ENCODE data around the gene PAF1. TPM values are rescaled to one million over a fixed set of nuclear protein-coding genes. Genes with fewer than 3 reads are reported as not detected.

The PAF1 gene
- total and polyA plus RNA-seq, 2 of the 13 experiments (the other 11 are each of a cell fraction or from before 2014, with no cell fraction given), result 30.2 to 31.1 TPM

DNA sequence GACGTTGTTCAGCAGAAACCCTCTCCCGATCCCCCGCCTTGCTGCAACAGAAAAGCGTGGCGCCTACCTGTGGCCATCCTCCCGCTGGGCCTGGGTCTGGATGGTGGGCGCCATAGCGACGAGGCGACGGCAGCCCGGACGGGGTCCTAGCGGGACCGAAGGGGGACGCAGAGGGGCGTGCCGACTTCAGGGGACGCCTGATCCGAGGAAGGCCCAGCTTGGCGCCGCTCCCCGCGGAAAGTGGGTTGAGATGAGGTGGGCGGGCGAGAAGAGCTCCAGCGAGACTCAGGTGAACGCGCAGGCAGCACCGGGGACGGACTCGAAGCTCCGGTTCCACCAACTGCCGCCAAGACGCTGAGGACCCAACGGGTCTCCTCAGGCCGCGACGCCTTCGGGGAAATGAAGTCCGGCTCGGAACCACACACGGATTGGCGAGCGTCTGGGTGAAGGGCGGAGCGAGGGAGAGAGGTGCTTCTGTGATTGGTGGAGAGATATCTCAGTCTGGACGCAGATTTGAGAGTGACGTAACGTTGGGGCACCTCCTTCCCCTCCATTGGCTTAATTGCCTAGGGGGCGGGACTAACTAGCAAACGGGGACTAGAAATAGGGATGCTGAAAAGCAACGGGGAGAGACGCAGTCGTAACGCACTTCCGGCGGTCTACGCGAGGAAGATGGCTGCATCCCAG lies at the start of gene PAF1, which contains the start of gene MED29 (continued):
- TF ChIP-seq ZNF274 (CRISPR knock-in tag; IDR thresholded peaks at IDR 0.05), result peak; percentile 78
- TF ChIP-seq RAD21 (CRISPR knock-in tag; IDR thresholded peaks at IDR 0.05), result 0 out of 2 replicates have a peak, but pooled peaks have one; percentile 16
- TF ChIP-seq ZNF558 (CRISPR knock-in tag; IDR thresholded peaks at IDR 0.05; ENCODE audit: borderline replicate concordance), result no peak
- TF ChIP-seq, protein P1, sequence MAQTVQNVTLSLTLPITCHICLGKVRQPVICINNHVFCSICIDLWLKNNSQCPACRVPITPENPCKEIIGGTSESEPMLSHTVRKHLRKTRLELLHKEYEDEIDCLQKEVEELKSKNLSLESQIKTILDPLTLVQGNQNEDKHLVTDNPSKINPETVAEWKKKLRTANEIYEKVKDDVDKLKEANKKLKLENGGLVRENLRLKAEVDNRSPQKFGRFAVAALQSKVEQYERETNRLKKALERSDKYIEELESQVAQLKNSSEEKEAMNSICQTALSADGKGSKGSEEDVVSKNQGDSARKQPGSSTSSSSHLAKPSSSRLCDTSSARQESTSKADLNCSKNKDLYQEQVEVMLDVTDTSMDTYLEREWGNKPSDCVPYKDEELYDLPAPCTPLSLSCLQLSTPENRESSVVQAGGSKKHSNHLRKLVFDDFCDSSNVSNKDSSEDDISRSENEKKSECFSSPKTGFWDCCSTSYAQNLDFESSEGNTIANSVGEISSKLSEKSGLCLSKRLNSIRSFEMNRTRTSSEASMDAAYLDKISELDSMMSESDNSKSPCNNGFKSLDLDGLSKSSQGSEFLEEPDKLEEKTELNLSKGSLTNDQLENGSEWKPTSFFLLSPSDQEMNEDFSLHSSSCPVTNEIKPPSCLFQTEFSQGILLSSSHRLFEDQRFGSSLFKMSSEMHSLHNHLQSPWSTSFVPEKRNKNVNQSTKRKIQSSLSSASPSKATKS (CRISPR knock-in tag; IDR thresholded peaks at IDR 0.05), result no peak
- TF ChIP-seq, protein P2, sequence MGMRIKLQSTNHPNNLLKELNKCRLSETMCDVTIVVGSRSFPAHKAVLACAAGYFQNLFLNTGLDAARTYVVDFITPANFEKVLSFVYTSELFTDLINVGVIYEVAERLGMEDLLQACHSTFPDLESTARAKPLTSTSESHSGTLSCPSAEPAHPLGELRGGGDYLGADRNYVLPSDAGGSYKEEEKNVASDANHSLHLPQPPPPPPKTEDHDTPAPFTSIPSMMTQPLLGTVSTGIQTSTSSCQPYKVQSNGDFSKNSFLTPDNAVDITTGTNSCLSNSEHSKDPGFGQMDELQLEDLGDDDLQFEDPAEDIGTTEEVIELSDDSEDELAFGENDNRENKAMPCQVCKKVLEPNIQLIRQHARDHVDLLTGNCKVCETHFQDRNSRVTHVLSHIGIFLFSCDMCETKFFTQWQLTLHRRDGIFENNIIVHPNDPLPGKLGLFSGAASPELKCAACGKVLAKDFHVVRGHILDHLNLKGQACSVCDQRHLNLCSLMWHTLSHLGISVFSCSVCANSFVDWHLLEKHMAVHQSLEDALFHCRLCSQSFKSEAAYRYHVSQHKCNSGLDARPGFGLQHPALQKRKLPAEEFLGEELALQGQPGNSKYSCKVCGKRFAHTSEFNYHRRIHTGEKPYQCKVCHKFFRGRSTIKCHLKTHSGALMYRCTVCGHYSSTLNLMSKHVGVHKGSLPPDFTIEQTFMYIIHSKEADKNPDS (CRISPR knock-in tag; IDR thresholded peaks at IDR 0.05), result no peak
- TF ChIP-seq RARG (CRISPR knock-in tag; IDR thresholded peaks at IDR 0.05; ENCODE audit: low read depth), result 0 out of 2 replicates have a peak, but pooled peaks have one; percentile 74
- no peak; the same call in 1 of the 2 replicates for TF ChIP-seq ZNF367 (CRISPR knock-in tag; IDR thresholded peaks at IDR 0.05; ENCODE audit: borderline replicate concordance)
- no peak for TF ChIP-seq ZNF563 (CRISPR knock-in tag; IDR thresholded peaks at IDR 0.05)
- no peak for TF ChIP-seq HMG20A (CRISPR knock-in tag; IDR thresholded peaks at IDR 0.05; ENCODE audit: borderline replicate concordance)
- TF ChIP-seq ZNF747 (CRISPR knock-in tag; IDR thresholded peaks at IDR 0.05; ENCODE audit: borderline replicate concordance), result peak; percentile 61; the same call in 1 of the 2 replicates
- no peak for TF ChIP-seq MAFF (IDR thresholded peaks at IDR 0.05; ENCODE audit: low read depth, low read length)
- TF ChIP-seq, protein P3, sequence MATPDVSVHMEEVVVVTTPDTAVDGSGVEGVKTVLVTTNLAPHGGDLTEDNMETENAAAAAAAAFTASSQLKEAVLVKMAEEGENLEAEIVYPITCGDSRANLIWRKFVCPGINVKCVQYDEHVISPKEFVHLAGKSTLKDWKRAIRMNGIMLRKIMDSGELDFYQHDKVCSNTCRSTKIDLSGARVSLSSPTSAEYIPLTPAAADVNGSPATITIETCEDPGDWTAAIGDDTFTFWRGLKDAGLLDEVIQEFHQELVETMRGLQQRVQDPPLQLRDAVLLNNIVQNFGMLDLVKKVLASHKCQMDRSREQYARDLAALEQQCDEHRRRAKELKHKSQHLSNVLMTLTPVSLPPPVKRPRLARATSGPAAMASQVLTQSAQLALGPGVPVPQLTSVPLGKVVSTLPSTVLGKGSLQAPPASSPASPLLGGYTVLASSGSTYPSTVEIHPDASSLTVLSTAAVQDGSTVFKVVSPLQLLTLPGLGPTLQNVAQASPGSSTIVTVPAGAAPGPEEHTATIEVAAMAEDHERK (CRISPR knock-in tag; IDR thresholded peaks at IDR 0.05; ENCODE audit: low read depth), result no peak
- no peak for TF ChIP-seq ZNF33A (CRISPR knock-in tag; IDR thresholded peaks at IDR 0.05; ENCODE audit: borderline replicate concordance)
- TF ChIP-seq, protein P4, sequence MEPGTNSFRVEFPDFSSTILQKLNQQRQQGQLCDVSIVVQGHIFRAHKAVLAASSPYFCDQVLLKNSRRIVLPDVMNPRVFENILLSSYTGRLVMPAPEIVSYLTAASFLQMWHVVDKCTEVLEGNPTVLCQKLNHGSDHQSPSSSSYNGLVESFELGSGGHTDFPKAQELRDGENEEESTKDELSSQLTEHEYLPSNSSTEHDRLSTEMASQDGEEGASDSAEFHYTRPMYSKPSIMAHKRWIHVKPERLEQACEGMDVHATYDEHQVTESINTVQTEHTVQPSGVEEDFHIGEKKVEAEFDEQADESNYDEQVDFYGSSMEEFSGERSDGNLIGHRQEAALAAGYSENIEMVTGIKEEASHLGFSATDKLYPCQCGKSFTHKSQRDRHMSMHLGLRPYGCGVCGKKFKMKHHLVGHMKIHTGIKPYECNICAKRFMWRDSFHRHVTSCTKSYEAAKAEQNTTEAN (CRISPR knock-in tag; conservative IDR thresholded peaks at IDR 0.05), result peak; percentile 78; the same call in 1 of the 2 replicates
- TF ChIP-seq PITX1 (CRISPR knock-in tag; IDR thresholded peaks at IDR 0.05), result no peak; the same call in none of the 2 replicates
- TF ChIP-seq, protein P5, sequence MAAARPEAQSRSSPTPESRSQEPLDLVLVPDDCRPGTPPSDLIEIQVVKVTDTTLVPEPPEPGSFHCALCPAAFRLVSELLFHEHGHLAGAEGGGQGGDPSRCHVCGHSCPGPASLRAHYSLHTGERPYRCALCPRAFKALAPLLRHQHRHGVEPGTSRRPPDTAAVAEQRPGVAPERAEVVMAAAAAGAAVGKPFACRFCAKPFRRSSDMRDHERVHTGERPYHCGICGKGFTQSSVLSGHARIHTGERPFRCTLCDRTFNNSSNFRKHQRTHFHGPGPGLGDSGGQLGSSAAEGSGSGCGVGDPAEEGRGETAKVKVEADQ (CRISPR knock-in tag; IDR thresholded peaks at IDR 0.05; ENCODE audit: borderline replicate concordance), result peak; percentile 79; the same call in 1 of the 2 replicates
- no peak for TF ChIP-seq ZNF3 (CRISPR knock-in tag; IDR thresholded peaks at IDR 0.05)
- TF ChIP-seq, protein P6, sequence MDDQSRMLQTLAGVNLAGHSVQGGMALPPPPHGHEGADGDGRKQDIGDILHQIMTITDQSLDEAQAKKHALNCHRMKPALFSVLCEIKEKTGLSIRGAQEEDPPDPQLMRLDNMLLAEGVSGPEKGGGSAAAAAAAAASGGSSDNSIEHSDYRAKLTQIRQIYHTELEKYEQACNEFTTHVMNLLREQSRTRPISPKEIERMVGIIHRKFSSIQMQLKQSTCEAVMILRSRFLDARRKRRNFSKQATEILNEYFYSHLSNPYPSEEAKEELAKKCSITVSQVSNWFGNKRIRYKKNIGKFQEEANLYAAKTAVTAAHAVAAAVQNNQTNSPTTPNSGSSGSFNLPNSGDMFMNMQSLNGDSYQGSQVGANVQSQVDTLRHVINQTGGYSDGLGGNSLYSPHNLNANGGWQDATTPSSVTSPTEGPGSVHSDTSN (CRISPR knock-in tag; IDR thresholded peaks at IDR 0.05; ENCODE audit: borderline replicate concordance), result no peak
- peak; percentile 42; the same call in 1 of the 2 replicates for TF ChIP-seq RFXAP (CRISPR knock-in tag; IDR thresholded peaks at IDR 0.05; ENCODE audit: borderline replicate concordance)

Measured in HepG2 (cell line).